KMS-11 (cell line): ENCODE data around the gene INHBB.

Experiments
- H2AFZ ChIP-seq: fragments of 200-600 bp; sonication (generic); 2 replicates; pipeline ENCODE4 v1.6.1; 2016; ENCODE audit warnings: antibody characterized with exemption, mixed run types, low read depth
- H3K27ac ChIP-seq: fragments of 200-600 bp; sonication (generic); 2 replicates; pipeline ENCODE4 v1.6.1; 2016; ENCODE audit warnings: mild to moderate bottlenecking, mixed run types
- H3K27me3 ChIP-seq: fragments of 200-600 bp; sonication (generic); 2 replicates; pipeline ENCODE4 v1.6.1; 2017; ENCODE audit warnings: mild to moderate bottlenecking, low read depth, mixed run types, moderate library complexity; ENCODE audit not compliant: insufficient read depth
- H3K36me3 ChIP-seq: fragments of 200-600 bp; sonication (generic); 2 replicates; pipeline ENCODE4 v1.6.1; 2017; ENCODE audit warnings: mild to moderate bottlenecking, mixed run types; ENCODE audit not compliant: insufficient read depth
- H3K4me1 ChIP-seq: fragments of 200-600 bp; sonication (generic); 2 replicates; pipeline ENCODE4 v1.6.1; 2016; ENCODE audit warnings: mild to moderate bottlenecking, low read depth, mixed run types; ENCODE audit not compliant: poor library complexity, severe bottlenecking
- H3K4me2 ChIP-seq: fragments of 200-600 bp; sonication (generic); 2 replicates; pipeline ENCODE4 v1.7.0; 2016; ENCODE audit warnings: mild to moderate bottlenecking, mixed run types
- H3K4me3 ChIP-seq: fragments of 200-600 bp; sonication (generic); IDR thresholded peaks from 2 replicates; pipeline ENCODE4 v1.6.1; 2017; ENCODE audit warnings: low read depth, low read length, mixed read lengths; ENCODE audit not compliant: insufficient read depth
- H3K79me2 ChIP-seq: fragments of 200-600 bp; sonication (generic); 2 replicates; pipeline ENCODE4 v1.6.1; 2016; ENCODE audit warnings: low read depth, mixed run types; ENCODE audit not compliant: insufficient read depth
- H3K9ac ChIP-seq: fragments of 200-600 bp; sonication (generic); 2 replicates; pipeline ENCODE4 v1.6.1; 2016; ENCODE audit warnings: mild to moderate bottlenecking, mixed run types
- H4K20me1 ChIP-seq: fragments of 200-600 bp; sonication (generic); 2 replicates; pipeline ENCODE4 v1.6.1; 2016; ENCODE audit warnings: mild to moderate bottlenecking, mixed run types; ENCODE audit not compliant: insufficient read depth
- TF ChIP-seq, protein P1 (sequence below): fragments of 200-600 bp; sonication (generic); conservative IDR thresholded peaks from 2 replicates; pipeline ENCODE4 v1.6.1; 2017; ENCODE audit warnings: low read depth, mild to moderate bottlenecking, antibody characterized with exemption, low read length, moderate library complexity, mixed read lengths

The INHBB gene

DNA sequence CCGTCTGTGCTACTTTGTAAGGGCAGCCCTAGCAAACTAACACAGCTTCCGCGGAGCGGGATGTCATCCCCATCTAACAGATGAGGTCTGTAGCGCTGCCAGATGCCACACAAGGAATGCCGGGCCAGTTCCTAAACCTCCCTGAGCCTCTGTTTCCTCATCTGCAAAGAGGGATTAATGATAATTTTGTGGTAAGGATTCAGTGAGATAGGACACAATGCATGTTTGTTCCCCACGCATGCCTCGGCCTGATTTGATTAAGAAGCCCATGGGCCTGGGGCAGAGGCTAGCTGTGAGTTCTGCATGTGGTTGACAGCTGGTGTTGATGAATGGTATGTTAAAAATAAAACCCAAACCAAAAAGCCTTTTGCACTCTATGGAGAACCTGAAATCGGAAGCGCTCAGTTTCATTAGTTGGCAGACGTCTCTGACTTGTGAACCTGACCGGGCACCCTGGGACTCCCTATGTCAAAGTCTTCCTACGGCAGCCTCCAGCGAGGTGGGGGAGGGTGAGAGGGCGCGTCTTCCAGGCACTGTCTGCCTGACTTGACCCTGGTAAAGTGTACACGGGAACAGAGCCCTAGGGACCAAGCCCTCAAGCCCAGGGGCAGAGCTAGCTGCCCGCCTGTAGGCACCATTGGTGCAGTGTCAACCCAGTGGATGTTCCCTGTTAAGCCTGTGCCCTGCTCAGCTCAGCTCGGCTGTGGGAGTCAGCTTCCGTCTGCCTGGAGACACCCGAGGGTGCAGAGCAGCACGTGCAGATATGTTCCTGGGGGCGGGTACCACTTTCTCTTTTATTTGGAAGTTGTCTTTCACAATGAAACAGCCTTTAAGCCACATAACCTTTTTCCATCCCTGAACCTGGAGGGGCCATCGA, 14.8 kb upstream of the INHBB start:
- H3K4me3 ChIP-seq: no peak overlapping the region
- no peaks in the 10 kb centered on the region for H4K20me1 ChIP-seq
- TF ChIP-seq, protein P1, sequence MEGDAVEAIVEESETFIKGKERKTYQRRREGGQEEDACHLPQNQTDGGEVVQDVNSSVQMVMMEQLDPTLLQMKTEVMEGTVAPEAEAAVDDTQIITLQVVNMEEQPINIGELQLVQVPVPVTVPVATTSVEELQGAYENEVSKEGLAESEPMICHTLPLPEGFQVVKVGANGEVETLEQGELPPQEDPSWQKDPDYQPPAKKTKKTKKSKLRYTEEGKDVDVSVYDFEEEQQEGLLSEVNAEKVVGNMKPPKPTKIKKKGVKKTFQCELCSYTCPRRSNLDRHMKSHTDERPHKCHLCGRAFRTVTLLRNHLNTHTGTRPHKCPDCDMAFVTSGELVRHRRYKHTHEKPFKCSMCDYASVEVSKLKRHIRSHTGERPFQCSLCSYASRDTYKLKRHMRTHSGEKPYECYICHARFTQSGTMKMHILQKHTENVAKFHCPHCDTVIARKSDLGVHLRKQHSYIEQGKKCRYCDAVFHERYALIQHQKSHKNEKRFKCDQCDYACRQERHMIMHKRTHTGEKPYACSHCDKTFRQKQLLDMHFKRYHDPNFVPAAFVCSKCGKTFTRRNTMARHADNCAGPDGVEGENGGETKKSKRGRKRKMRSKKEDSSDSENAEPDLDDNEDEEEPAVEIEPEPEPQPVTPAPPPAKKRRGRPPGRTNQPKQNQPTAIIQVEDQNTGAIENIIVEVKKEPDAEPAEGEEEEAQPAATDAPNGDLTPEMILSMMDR: no peak
- H3K4me1 ChIP-seq: no peaks in the 10 kb centered on the region
- no peak overlapping the region for H3K27ac ChIP-seq
- no peaks in the 10 kb centered on the region for H3K36me3 ChIP-seq
- H3K9ac ChIP-seq: no peak overlapping the region
- no peak overlapping the region for H3K4me2 ChIP-seq
- H3K79me2 ChIP-seq: no peaks in the 10 kb centered on the region
- no peaks in the 10 kb centered on the region for H3K27me3 ChIP-seq
- no peak overlapping the region for H2AFZ ChIP-seq

DNA sequence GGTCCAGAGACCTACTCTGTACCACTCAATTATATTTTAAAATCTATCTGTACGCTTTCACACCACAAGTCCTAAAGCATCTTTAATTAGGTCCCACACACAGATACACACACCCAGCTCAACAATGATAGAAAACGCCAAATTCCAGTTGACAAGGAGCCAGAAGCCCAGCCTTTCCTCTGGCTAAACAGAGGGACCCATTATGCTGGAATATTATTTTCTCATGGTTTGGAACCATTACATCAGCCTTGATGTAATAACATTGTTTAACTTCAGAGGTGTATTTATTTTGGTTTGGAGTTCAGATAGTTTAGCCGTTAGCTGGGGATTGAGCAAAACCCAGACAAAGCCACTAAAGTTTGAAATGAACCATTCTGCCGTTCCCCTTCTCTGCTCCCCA, 14.0 kb upstream of the INHBB start:
- H3K4me1 ChIP-seq: no peaks in the 10 kb centered on the region
- H3K27me3 ChIP-seq: no peaks in the 10 kb centered on the region
- H3K4me2 ChIP-seq: no peak overlapping the region
- no peak overlapping the region for H3K4me3 ChIP-seq
- no peak overlapping the region for H2AFZ ChIP-seq
- no peak overlapping the region for H3K9ac ChIP-seq
- no peak overlapping the region for H3K27ac ChIP-seq
- H3K36me3 ChIP-seq: no peaks in the 10 kb centered on the region
- H3K79me2 ChIP-seq: no peaks in the 10 kb centered on the region
- no peaks in the 10 kb centered on the region for H4K20me1 ChIP-seq
- TF ChIP-seq, protein P1: no peak

DNA sequence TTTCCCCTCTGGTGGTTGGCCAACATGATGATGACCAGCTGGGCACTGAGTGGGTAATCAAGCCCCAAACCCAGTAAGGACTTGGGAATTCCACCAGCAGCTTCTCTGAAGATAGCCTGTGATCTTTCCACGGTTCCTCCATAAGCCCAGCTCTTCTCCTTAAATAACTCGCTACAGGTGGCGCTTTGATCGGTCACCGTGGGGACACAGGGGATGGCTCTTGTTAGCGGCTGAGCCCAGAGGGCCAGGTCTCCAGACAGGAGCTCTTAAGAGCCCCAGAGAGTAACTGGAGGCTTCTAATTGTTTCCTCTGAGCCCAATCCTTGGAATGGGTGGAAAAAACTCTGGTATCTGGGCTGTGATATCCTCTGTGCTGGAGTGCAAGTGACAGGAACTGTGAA, 13.6 kb upstream of the INHBB start:
- no peak overlapping the region for H3K9ac ChIP-seq
- no peaks in the 10 kb centered on the region for H3K27me3 ChIP-seq
- H3K4me3 ChIP-seq: no peak overlapping the region
- no peaks in the 10 kb centered on the region for H4K20me1 ChIP-seq
- H3K4me2 ChIP-seq: no peak overlapping the region
- no peaks in the 10 kb centered on the region for H3K79me2 ChIP-seq
- TF ChIP-seq, protein P1: no peak
- no peaks in the 10 kb centered on the region for H3K4me1 ChIP-seq
- no peak overlapping the region for H3K27ac ChIP-seq
- H3K36me3 ChIP-seq: no peaks in the 10 kb centered on the region
- no peak overlapping the region for H2AFZ ChIP-seq

DNA sequence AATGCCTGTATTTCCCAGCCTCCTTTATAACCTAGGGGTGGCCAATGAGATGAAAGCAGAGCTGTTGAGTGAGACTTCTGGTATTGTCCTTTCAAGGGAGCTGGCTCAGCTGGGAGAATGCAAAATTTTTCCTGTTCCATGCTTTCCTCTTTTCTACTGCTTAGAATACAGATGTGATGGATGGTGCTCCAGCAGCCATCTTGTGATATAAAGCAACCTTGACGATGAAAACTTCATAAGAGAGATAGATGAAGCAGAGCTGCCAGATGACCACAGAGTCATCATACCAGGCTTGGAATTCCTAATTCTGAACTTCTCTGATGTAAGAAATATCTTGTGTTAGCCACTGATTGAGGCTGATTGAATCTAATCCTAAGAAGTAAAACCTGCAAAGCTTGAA, 11.9 kb upstream of the INHBB start:
- H3K27me3 ChIP-seq: no peaks in the 10 kb centered on the region

More for the DNA sequence above, 11.9 kb upstream of the INHBB start:
- Histone ChIP-seq H3K79me2 (no peaks in the 10 kb centered on the region), H3K4me3 (no peak overlapping the region), H3K27ac (no peak overlapping the region), H3K9ac (no peak overlapping the region), H3K36me3 (no peaks in the 10 kb centered on the region), H2AFZ (no peak overlapping the region), H4K20me1 (no peaks in the 10 kb centered on the region), H3K4me1 (no peaks in the 10 kb centered on the region), H3K4me2 (no peak overlapping the region)
- TF ChIP-seq, protein P1: no peak
